ENCODE results near the gene NCOR1.

Gene NCOR1

DNA sequence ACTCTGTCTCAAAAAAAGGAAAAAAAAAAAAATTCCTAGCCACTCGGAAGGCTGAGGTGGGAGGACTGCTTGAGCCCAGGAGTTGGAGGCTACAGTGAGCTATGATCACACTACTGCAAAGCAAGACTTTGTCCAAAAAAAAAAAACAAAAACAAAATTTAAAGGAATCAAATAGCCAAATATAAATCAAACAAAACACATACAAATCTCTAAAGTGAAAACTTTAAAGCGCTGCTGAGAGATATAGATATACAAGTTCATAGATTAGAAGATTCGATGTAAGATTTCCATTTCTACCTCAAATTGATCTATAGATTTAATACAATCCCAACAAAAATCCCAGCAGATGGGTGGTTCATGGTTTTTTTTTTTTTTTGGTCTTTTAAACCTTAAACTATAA, 132.1 kb downstream of the NCOR1 start:
- H3F3A ChIP-seq (ENCODE audit: insufficient read depth, low read length) = no peaks in the 10 kb centered on the region
- H3K27ac ChIP-seq (ENCODE audit: low read length) = no peak overlapping the region
- no peaks in the 10 kb centered on the region for H3K4me1 ChIP-seq (ENCODE audit: low read length)
- no peaks in the 10 kb centered on the region for H4K20me1 ChIP-seq (ENCODE audit: insufficient read depth, low read length)
- H3K4me3 ChIP-seq (ENCODE audit: low read length) = no peak overlapping the region
- no peaks in the 10 kb centered on the region for H3K27me3 ChIP-seq (replicated peaks; ENCODE audit: insufficient read depth, low read length)
- H3K4me2 ChIP-seq (ENCODE audit: low read depth, low read length) = no peak overlapping the region
- H3K36me3 ChIP-seq (replicated peaks; ENCODE audit: insufficient read depth, low read length) = peaks cover 3% of the 10 kb centered on the region
- no peak overlapping the region for H3K9ac ChIP-seq (ENCODE audit: low read length)
- no peak overlapping the region for H2AFZ ChIP-seq (ENCODE audit: low read length)
- no peaks in the 10 kb centered on the region for H3K9me2 ChIP-seq (replicated peaks; ENCODE audit: insufficient read depth, low read length)
- no peaks in the 10 kb centered on the region for H3K9me3 ChIP-seq (replicated peaks; ENCODE audit: insufficient read depth, low read length)
- H3K79me2 ChIP-seq (ENCODE audit: low read length) = no peaks in the 10 kb centered on the region
- DNase-seq = no peak
- TF ChIP-seq EZH2phosphoT487 (IDR thresholded peaks at IDR 0.05; ENCODE audit: low read length) (no peak), EZH2 (optimal IDR thresholded peaks at IDR 0.05; ENCODE audit: low read depth, low read length) (no peak)
- TF ChIP-seq, protein P1, sequence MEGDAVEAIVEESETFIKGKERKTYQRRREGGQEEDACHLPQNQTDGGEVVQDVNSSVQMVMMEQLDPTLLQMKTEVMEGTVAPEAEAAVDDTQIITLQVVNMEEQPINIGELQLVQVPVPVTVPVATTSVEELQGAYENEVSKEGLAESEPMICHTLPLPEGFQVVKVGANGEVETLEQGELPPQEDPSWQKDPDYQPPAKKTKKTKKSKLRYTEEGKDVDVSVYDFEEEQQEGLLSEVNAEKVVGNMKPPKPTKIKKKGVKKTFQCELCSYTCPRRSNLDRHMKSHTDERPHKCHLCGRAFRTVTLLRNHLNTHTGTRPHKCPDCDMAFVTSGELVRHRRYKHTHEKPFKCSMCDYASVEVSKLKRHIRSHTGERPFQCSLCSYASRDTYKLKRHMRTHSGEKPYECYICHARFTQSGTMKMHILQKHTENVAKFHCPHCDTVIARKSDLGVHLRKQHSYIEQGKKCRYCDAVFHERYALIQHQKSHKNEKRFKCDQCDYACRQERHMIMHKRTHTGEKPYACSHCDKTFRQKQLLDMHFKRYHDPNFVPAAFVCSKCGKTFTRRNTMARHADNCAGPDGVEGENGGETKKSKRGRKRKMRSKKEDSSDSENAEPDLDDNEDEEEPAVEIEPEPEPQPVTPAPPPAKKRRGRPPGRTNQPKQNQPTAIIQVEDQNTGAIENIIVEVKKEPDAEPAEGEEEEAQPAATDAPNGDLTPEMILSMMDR (IDR thresholded peaks at IDR 0.05; ENCODE audit: low read length) = no peak

DNA sequence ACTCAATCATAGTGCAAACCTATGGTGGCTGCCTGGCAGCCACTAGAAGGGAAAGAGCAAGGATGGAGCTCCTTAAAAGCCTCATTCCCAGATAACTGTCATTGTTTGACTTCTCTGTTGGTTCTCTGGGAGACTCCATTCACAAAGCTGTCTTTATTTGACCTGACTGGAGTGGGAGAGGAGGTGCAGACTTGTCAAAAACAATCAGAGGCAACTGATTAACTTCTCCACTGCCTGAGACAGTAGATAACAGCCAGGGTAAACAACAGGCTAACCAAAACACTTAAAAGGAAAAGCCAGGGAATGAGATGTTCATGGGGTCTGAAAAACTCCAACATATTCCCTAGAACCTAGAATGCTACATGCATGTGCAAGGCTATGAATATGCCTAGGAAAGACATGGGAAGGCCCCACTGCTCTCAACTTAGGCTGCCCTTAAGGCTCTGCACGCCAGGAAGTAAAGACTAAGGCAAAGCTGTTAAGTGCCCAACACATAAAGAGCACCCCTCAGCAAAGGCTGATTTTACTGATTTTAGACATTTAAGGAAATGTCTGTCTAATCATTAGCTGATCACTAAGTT, 133.7 kb downstream of the NCOR1 start:
- H3F3A ChIP-seq (ENCODE audit: insufficient read depth, low read length) = no peaks in the 10 kb centered on the region
- H3K79me2 ChIP-seq (ENCODE audit: low read length) = no peaks in the 10 kb centered on the region
- no peak overlapping the region for H2AFZ ChIP-seq (ENCODE audit: low read length)
- H3K4me1 ChIP-seq (ENCODE audit: low read length) = no peaks in the 10 kb centered on the region
- no peaks in the 10 kb centered on the region for H3K27me3 ChIP-seq (replicated peaks; ENCODE audit: insufficient read depth, low read length)
- no peak for DNase-seq
- no peaks in the 10 kb centered on the region for H4K20me1 ChIP-seq (ENCODE audit: insufficient read depth, low read length)
- no peak overlapping the region for H3K9ac ChIP-seq (ENCODE audit: low read length)
- H3K4me3 ChIP-seq (ENCODE audit: low read length) = no peak overlapping the region
- no peak overlapping the region for H3K4me2 ChIP-seq (ENCODE audit: low read depth, low read length)
- H3K9me3 ChIP-seq (replicated peaks; ENCODE audit: insufficient read depth, low read length) = no peaks in the 10 kb centered on the region
- TF ChIP-seq EZH2 (optimal IDR thresholded peaks at IDR 0.05; ENCODE audit: low read depth, low read length) (no peak), EZH2phosphoT487 (IDR thresholded peaks at IDR 0.05; ENCODE audit: low read length) (no peak)
- TF ChIP-seq, protein P1 (IDR thresholded peaks at IDR 0.05; ENCODE audit: low read length) = no peak
- no peaks in the 10 kb centered on the region for H3K9me2 ChIP-seq (replicated peaks; ENCODE audit: insufficient read depth, low read length)
- H3K27ac ChIP-seq (ENCODE audit: low read length) = no peak overlapping the region
- H3K36me3 ChIP-seq (replicated peaks; ENCODE audit: insufficient read depth, low read length) = peaks cover 3% of the 10 kb centered on the region

DNA sequence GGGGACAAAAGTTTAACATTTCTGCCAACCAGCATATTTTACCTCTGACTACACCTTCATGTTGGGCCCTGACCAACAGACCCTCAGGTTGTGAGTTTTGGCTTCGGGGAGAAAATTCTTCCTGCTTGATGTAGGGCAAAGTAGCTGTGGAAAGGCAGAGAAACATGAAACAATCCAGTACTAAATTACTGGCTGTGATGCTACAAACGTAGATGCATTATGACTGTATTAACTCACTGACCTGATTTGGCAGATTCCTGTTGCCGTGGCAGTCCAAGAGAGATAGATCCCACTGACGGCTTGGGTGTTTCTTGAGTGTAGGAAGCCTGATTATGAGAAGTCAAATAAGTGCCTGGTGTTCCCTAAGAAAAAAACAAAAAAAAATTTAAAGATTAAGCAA, 135.0 kb downstream of the NCOR1 start:
- Histone ChIP-seq H3K36me3 (replicated peaks; ENCODE audit: insufficient read depth, low read length) (peaks cover 3% of the 10 kb centered on the region; the same call in 1 of the 2 replicates), H3K4me2 (ENCODE audit: low read depth, low read length) (no peak overlapping the region)

More for the DNA sequence above, 135.0 kb downstream of the NCOR1 start:
- Histone ChIP-seq H3K4me3 (ENCODE audit: low read length) (no peak overlapping the region), H3K27ac (ENCODE audit: low read length) (no peak overlapping the region), H3K9me3 (replicated peaks; ENCODE audit: insufficient read depth, low read length) (no peaks in the 10 kb centered on the region), H3K79me2 (ENCODE audit: low read length) (no peaks in the 10 kb centered on the region), H3K9ac (ENCODE audit: low read length) (no peak overlapping the region), H3F3A (ENCODE audit: insufficient read depth, low read length) (no peaks in the 10 kb centered on the region), H3K9me2 (replicated peaks; ENCODE audit: insufficient read depth, low read length) (no peaks in the 10 kb centered on the region), H2AFZ (ENCODE audit: low read length) (no peak overlapping the region), H4K20me1 (ENCODE audit: insufficient read depth, low read length) (no peaks in the 10 kb centered on the region), H3K27me3 (replicated peaks; ENCODE audit: insufficient read depth, low read length) (no peaks in the 10 kb centered on the region), H3K4me1 (ENCODE audit: low read length) (no peaks in the 10 kb centered on the region)
- TF ChIP-seq EZH2phosphoT487 (IDR thresholded peaks at IDR 0.05; ENCODE audit: low read length) (no peak), EZH2 (optimal IDR thresholded peaks at IDR 0.05; ENCODE audit: low read depth, low read length) (no peak)
- TF ChIP-seq, protein P1 (IDR thresholded peaks at IDR 0.05; ENCODE audit: low read length) = no peak
- DNase-seq = no peak
